ENCODE results near the gene CTNNA3. TPM values are rescaled to one million over a fixed set of nuclear protein-coding genes. Genes with fewer than 3 reads are reported as not detected.

CTNNA3 gene
- total RNA-seq, 4 donors from 2014 or later, result 14.3 to 49.5 (median 24.2) TPM

DNA sequence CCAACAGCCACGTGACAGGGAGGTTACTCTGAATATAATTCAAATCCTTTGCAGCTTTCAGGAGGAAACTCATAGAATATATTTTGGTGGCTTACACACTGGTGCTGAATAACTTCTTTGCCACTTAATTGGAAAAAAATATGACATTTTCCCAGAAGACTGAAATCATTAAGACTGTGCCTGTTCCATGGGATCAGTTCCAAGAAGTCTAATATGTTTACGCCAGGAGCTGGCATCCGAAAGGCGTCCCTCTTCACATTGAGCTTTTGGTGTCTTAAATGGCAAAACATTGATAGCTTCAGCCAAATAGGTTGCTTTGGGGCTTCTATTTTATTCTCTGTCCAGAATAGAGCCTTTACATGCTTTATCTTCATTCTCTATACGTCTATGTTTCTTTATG, 1687.8 kb downstream of the CTNNA3 start:
- ATAC-seq, result no peak
- H3K27me3 ChIP-seq, result no peaks in the 10 kb centered on the region

GRCh38 chr10:66006411-66006810, 1689.6 kb downstream of the CTNNA3 start:
- intact Hi-C loops (cut with DNase I; ENCODE audit: low total_unique reads) (no loop called here), in situ Hi-C loops (cut with MboI; ENCODE audit: low sequenced_read_pairs in 4 of 4) (no loop called here)
- H3K9me3 ChIP-seq, result no peaks in the 10 kb centered on the region
- H3K4me3 ChIP-seq, result no peak overlapping the region
- H3K27ac ChIP-seq, result no peak overlapping the region
- peaks cover 0 to 6% of the 10 kb centered on the region in 2 donors for H3K4me1 ChIP-seq
- no peak for DNase-seq
- TF ChIP-seq CTCF (IDR thresholded peaks at IDR 0.05 in 4 of 5, conservative IDR thresholded peaks at IDR 0.05 in 1 of 5) (no peak), POLR2A (IDR thresholded peaks at IDR 0.05) (no peak)
- no peaks in the 10 kb centered on the region for H3K36me3 ChIP-seq
- H3K27me3 ChIP-seq, result no peaks in the 10 kb centered on the region
- no peak for ATAC-seq

More for the DNA sequence above, 1687.8 kb downstream of the CTNNA3 start:
- in situ Hi-C loops (cut with MboI; ENCODE audit: low sequenced_read_pairs in 4 of 4), result no loop called here
- Histone ChIP-seq H3K4me3 (no peak overlapping the region), H3K36me3 (no peaks in the 10 kb centered on the region), H3K4me1 (peaks cover 0 to 6% of the 10 kb centered on the region in 2 donors), H3K27ac (no peak overlapping the region), H3K9me3 (no peaks in the 10 kb centered on the region)
- DNase-seq, result no peak
- intact Hi-C loops (cut with DNase I; ENCODE audit: low total_unique reads), result no loop called here
- TF ChIP-seq CTCF (IDR thresholded peaks at IDR 0.05 in 4 of 5, conservative IDR thresholded peaks at IDR 0.05 in 1 of 5) (no peak), POLR2A (IDR thresholded peaks at IDR 0.05) (no peak)

DNA sequence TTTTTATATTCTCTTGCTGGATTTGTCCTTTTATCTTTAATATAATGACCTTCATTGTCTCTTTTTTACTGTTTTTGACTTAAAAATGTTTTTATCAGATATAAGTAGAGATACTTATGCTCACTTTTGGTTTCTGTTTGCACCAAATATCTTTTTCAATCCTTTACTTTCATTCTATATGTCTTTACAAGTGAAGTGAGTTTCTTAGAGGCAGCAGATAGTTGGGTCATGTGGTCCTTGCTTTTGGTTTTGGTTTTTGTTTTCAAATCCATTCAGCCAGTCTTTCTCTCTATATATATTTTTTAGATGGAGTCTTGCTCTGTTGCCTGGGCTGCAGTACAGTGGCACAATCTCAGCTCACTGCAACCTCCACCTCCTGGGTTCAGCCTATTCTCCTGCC, 1702.5 kb downstream of the CTNNA3 start:
- ATAC-seq, result no peak
- TF ChIP-seq POLR2A (IDR thresholded peaks at IDR 0.05) (no peak), CTCF (IDR thresholded peaks at IDR 0.05 in 4 of 5, conservative IDR thresholded peaks at IDR 0.05 in 1 of 5) (no peak)
- Histone ChIP-seq H3K36me3 (no peaks in the 10 kb centered on the region), H3K27ac (no peak overlapping the region), H3K4me1 (no peaks in the 10 kb centered on the region), H3K9me3 (no peaks in the 10 kb centered on the region), H3K4me3 (no peak overlapping the region), H3K27me3 (no peaks in the 10 kb centered on the region)
- intact Hi-C loops (cut with DNase I; ENCODE audit: low total_unique reads), result no loop called here
- in situ Hi-C loops (cut with MboI; ENCODE audit: low sequenced_read_pairs in 4 of 4), result no loop called here
- no peak for DNase-seq

DNA sequence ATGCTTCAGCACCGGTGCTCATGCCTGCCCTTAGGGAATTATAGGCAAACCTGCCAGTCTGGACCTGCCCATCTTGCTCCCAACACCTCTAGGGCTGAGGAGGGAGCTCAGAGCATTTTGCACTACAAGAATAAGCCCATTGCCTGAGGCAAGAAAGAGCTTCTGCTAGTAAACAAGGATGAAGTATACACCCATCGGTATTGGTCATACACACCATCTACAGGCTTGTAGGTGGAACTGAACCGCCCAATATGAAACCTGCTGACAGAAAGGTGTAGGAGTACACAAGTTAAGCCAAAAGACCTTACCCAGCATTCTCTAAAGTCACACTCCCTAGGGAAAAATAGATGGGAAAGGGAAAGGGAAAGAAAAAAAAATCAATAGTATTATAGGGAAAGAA, 1727.1 kb downstream of the CTNNA3 start:
- Histone ChIP-seq H3K36me3 (no peaks in the 10 kb centered on the region), H3K27me3 (no peaks in the 10 kb centered on the region), H3K4me3 (no peak overlapping the region), H3K4me1 (no peaks in the 10 kb centered on the region), H3K9me3 (no peaks in the 10 kb centered on the region), H3K27ac (no peak overlapping the region)
- intact Hi-C loops (cut with DNase I; ENCODE audit: low total_unique reads), result no loop called here
- ATAC-seq (no peak), DNase-seq (no peak)
- in situ Hi-C loops (cut with MboI; ENCODE audit: low sequenced_read_pairs in 4 of 4), result no loop called here
- TF ChIP-seq CTCF (IDR thresholded peaks at IDR 0.05 in 4 of 5, conservative IDR thresholded peaks at IDR 0.05 in 1 of 5), result no peak
- no peak for TF ChIP-seq POLR2A (IDR thresholded peaks at IDR 0.05)

- no peak overlapping the region for H3K4me3 ChIP-seq
- ATAC-seq (no peak), DNase-seq (no peak)
- no peaks in the 10 kb centered on the region for H3K27me3 ChIP-seq
- intact Hi-C loops (cut with DNase I; ENCODE audit: low total_unique reads), result no loop called here
- H3K36me3 ChIP-seq, result no peaks in the 10 kb centered on the region
- H3K27ac ChIP-seq, result no peak overlapping the region
- in situ Hi-C loops (cut with MboI; ENCODE audit: low sequenced_read_pairs in 4 of 4), result no loop called here
- H3K4me1 ChIP-seq, result no peaks in the 10 kb centered on the region
- no peak for TF ChIP-seq POLR2A (IDR thresholded peaks at IDR 0.05)
- TF ChIP-seq CTCF (IDR thresholded peaks at IDR 0.05 in 4 of 5, conservative IDR thresholded peaks at IDR 0.05 in 1 of 5), result no peak
- no peaks in the 10 kb centered on the region for H3K9me3 ChIP-seq
Measured at GRCh38 chr10:65968437-65968836, 1727.6 kb downstream of the CTNNA3 start.
